Body of pancreas (tissue), 4 donors: Measurements from ENCODE around the gene GDF3.
A peak's percentile ranks its signal among the peaks of the same experiment; 100 is the strongest.

Experiments
- CTCF ChIP-seq, 7 experiments: fragments of 450-650 bp in 4 of 7; fragments of 200-600 bp in 3 of 7; sonication (generic) in 3 of 7; IDR thresholded peaks; one replicate each; pipeline ENCODE4 v1.5.1; 2016 to 2019; ENCODE audit warnings: antibody characterized with exemption in 7 of 7
- POLR2A ChIP-seq, 3 donors: fragments of 450-650 bp; IDR thresholded peaks; one replicate each; pipeline ENCODE4 v1.6.1; 2016; ENCODE audit warnings: antibody characterized with exemption in 3 of 3, mild to moderate bottlenecking in 2 of 3

GRCh38 chr12:7642876-7643309 lies 52.7 kb downstream of the GDF3 start:
- peak in 4 of 7 experiments; percentile 7 to 15 (median 12) for TF ChIP-seq CTCF (IDR thresholded peaks at IDR 0.05)
- no peak for TF ChIP-seq POLR2A (IDR thresholded peaks at IDR 0.05)
